ENCODE results near the gene MRO. TPM values are rescaled to one million over a fixed set of nuclear protein-coding genes. Genes with fewer than 3 reads are reported as not detected.

MRO gene
- total and polyA plus RNA-seq, 12 donors, result 0.67 to 9.4 (median 3.3) TPM

- no peak for DNase-seq
- TF ChIP-seq POLR2A (IDR thresholded peaks at IDR 0.05), result no peak
- no peak for TF ChIP-seq CTCF (IDR thresholded peaks at IDR 0.05)
- no peaks in the 10 kb centered on the region for H3K9me3 ChIP-seq (replicated peaks in 1 of 3)
- no peak overlapping the region for H3K27ac ChIP-seq
- H3K36me3 ChIP-seq (replicated peaks in 1 of 2), result no peaks in the 10 kb centered on the region
- 81 to 92% (median 86%) methylated on average over 10 of the region's 10 CpGs for WGBS, 4 donors
- no peaks in the 10 kb centered on the region for H3K27me3 ChIP-seq
- no peak overlapping the region for H3K4me3 ChIP-seq
- intact Hi-C loops (cut with DNase I), result no loop called here
- no peaks in the 10 kb centered on the region for H3K4me1 ChIP-seq (replicated peaks in 1 of 2)
These were observed 25.9 kb downstream of the MRO start for GRCh38 chr18:50793641-50794565.

GRCh38 chr18:50792885-50793284 is 26.9 kb downstream of the MRO start:
- Histone ChIP-seq H3K27me3 (no peaks in the 10 kb centered on the region), H3K4me3 (no peak overlapping the region), H3K27ac (no peak overlapping the region), H3K4me1 (replicated peaks in 1 of 2) (no peaks in the 10 kb centered on the region), H3K9me3 (replicated peaks in 1 of 3) (no peaks in the 10 kb centered on the region), H3K36me3 (replicated peaks in 1 of 2) (no peaks in the 10 kb centered on the region)
- intact Hi-C loops (cut with DNase I), result no loop called here
- DNase-seq, result no peak
- TF ChIP-seq CTCF (IDR thresholded peaks at IDR 0.05) (no peak), POLR2A (IDR thresholded peaks at IDR 0.05) (no peak)
- WGBS, 4 donors, result 85 to 96% (median 89%) methylated on average over 5 of the region's 5 CpGs

GRCh38 chr18:50791599-50792438 is 28.0 kb downstream of the MRO start:
- Histone ChIP-seq H3K36me3 (replicated peaks in 1 of 2) (no peaks in the 10 kb centered on the region), H3K4me3 (no peak overlapping the region), H3K27me3 (no peaks in the 10 kb centered on the region), H3K27ac (no peak overlapping the region), H3K4me1 (replicated peaks in 1 of 2) (no peaks in the 10 kb centered on the region), H3K9me3 (replicated peaks in 1 of 3) (no peaks in the 10 kb centered on the region)
- no peak for DNase-seq
- TF ChIP-seq POLR2A (IDR thresholded peaks at IDR 0.05), result no peak
- TF ChIP-seq CTCF (IDR thresholded peaks at IDR 0.05), result no peak
- intact Hi-C loops (cut with DNase I), result no loop called here
- 87 to 94% (median 93%) methylated on average over 4 of the region's 4 CpGs for WGBS, 4 donors

GRCh38 chr18:50790948-50791347 is 28.9 kb downstream of the MRO start:
- DNase-seq, result no peak
- no peaks in the 10 kb centered on the region for H3K9me3 ChIP-seq (replicated peaks in 1 of 3)
- no peaks in the 10 kb centered on the region for H3K27me3 ChIP-seq
- no peaks in the 10 kb centered on the region for H3K4me1 ChIP-seq (replicated peaks in 1 of 2)
- intact Hi-C loops (cut with DNase I), result no loop called here
- H3K36me3 ChIP-seq (replicated peaks in 1 of 2), result no peaks in the 10 kb centered on the region
- H3K27ac ChIP-seq, result no peak overlapping the region
- WGBS, 4 donors, result 55 to 78% (median 74%) methylated on average over 3 of the region's 3 CpGs
- H3K4me3 ChIP-seq, result no peak overlapping the region
- TF ChIP-seq POLR2A (IDR thresholded peaks at IDR 0.05) (no peak), CTCF (IDR thresholded peaks at IDR 0.05) (no peak)

All from adrenal gland (tissue), 12 donors.